Vagina (tissue), 2 donors: Measurements from ENCODE around the gene PHTF2.

Source experiments
- POLR2AphosphoS5 ChIP-seq, 2 donors: sonication (generic); formaldehyde crosslinking; IDR thresholded peaks; one replicate each; pipeline ENCODE4 v1.9.0; 2017; ENCODE audit warnings: antibody characterized with exemption in 2 of 2, mild to moderate bottlenecking in 2 of 2, low read depth in 1 of 2; ENCODE audit not compliant: insufficient read depth in 1 of 2
- TF ChIP-seq, protein P1 (sequence below), 3 experiments: fragments of 450-650 bp in 2 of 3; fragments of 200-600 bp in 1 of 3; sonication (generic) in 1 of 3; IDR thresholded peaks; one replicate each; pipeline ENCODE4 v1.5.1; 2017 to 2019; ENCODE audit warnings: antibody characterized with exemption in 3 of 3, mild to moderate bottlenecking in 2 of 3, moderate library complexity in 2 of 3

DNA sequence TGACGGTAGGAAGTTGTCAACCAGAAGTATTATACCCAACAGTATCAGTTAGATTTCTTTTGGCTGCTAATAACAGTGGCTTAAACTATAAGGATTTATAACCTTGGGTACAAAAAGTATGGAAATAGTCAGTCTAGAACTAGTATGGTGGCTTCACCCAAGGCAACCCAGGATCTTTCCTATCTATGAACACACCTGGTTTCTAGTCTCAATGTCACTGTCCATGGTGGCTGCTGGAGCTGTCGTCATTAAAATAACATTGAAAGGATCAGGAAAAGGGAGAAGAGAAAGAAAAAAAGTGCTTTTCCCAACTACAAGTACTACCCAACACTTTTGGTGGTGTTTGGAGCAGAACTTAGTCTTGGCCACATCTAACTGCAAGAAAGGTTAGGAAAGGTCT, 27.7 kb downstream of the PHTF2 start:
- TF ChIP-seq, protein P1, sequence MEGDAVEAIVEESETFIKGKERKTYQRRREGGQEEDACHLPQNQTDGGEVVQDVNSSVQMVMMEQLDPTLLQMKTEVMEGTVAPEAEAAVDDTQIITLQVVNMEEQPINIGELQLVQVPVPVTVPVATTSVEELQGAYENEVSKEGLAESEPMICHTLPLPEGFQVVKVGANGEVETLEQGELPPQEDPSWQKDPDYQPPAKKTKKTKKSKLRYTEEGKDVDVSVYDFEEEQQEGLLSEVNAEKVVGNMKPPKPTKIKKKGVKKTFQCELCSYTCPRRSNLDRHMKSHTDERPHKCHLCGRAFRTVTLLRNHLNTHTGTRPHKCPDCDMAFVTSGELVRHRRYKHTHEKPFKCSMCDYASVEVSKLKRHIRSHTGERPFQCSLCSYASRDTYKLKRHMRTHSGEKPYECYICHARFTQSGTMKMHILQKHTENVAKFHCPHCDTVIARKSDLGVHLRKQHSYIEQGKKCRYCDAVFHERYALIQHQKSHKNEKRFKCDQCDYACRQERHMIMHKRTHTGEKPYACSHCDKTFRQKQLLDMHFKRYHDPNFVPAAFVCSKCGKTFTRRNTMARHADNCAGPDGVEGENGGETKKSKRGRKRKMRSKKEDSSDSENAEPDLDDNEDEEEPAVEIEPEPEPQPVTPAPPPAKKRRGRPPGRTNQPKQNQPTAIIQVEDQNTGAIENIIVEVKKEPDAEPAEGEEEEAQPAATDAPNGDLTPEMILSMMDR (IDR thresholded peaks at IDR 0.05), result no peak
- no peak for TF ChIP-seq POLR2AphosphoS5 (IDR thresholded peaks at IDR 0.05; ENCODE audit: insufficient read depth in 1 of 2, low read depth in 1 of 2)
